Mucosa of stomach (tissue), 1 donor: ENCODE results near the gene CHRM4.

ENCODE experiments used
- H3K27me3 ChIP-seq: one replicate; pipeline ENCODE4 v1.7.0; 2013; ENCODE audit warnings: mild to moderate bottlenecking, low read length; ENCODE audit not compliant: control insufficient read depth, insufficient read depth
- H3K36me3 ChIP-seq: one replicate; pipeline ENCODE4 v1.7.0; 2013; ENCODE audit warnings: low read length; ENCODE audit not compliant: control insufficient read depth, insufficient read depth
- H3K4me1 ChIP-seq: one replicate; pipeline ENCODE4 v1.7.0; 2013; ENCODE audit warnings: mild to moderate bottlenecking, low read length; ENCODE audit not compliant: control insufficient read depth, insufficient read depth
- H3K4me3 ChIP-seq: one replicate; pipeline ENCODE4 v1.7.0; 2013; ENCODE audit warnings: low read length
- H3K9ac ChIP-seq: one replicate; pipeline ENCODE4 v1.7.0; 2013; ENCODE audit warnings: mild to moderate bottlenecking, low read length, moderate library complexity
- H3K9me3 ChIP-seq: one replicate; pipeline ENCODE4 v1.7.0; 2013; ENCODE audit warnings: mild to moderate bottlenecking, low read length, moderate library complexity; ENCODE audit not compliant: control insufficient read depth
- donor health status: Pancreatic carcinoma.

Gene CHRM4

GRCh38 chr11:46369458-46370152 lies 22.0 kb downstream of the CHRM4 start:
- no peaks in the 10 kb centered on the region for H3K27me3 ChIP-seq
- H3K9ac ChIP-seq, result no peak overlapping the region
- peaks cover 6% of the 10 kb centered on the region for H3K36me3 ChIP-seq
- H3K4me3 ChIP-seq, result no peak overlapping the region
- peaks cover 10% of the 10 kb centered on the region for H3K4me1 ChIP-seq
- H3K9me3 ChIP-seq, result no peaks in the 10 kb centered on the region

GRCh38 chr11:46367916-46368267 lies 23.7 kb downstream of the CHRM4 start:
- Histone ChIP-seq H3K27me3 (no peaks in the 10 kb centered on the region), H3K36me3 (peaks cover 6% of the 10 kb centered on the region), H3K4me1 (peaks cover 20% of the 10 kb centered on the region), H3K9ac (no peak overlapping the region), H3K9me3 (no peaks in the 10 kb centered on the region), H3K4me3 (no peak overlapping the region)

- no peak overlapping the region for H3K4me3 ChIP-seq
- H3K9me3 ChIP-seq, result no peaks in the 10 kb centered on the region
- H3K27me3 ChIP-seq, result no peaks in the 10 kb centered on the region
- peaks cover 6% of the 10 kb centered on the region for H3K36me3 ChIP-seq
- H3K9ac ChIP-seq, result no peak overlapping the region
- peaks cover 25% of the 10 kb centered on the region for H3K4me1 ChIP-seq
These were observed 24.2 kb downstream of the CHRM4 start for GRCh38 chr11:46367244-46367915.

GRCh38 chr11:46366661-46367161 lies 24.9 kb downstream of the CHRM4 start:
- Histone ChIP-seq H3K9me3 (no peaks in the 10 kb centered on the region), H3K27me3 (no peaks in the 10 kb centered on the region), H3K9ac (no peak overlapping the region), H3K36me3 (peaks cover 6% of the 10 kb centered on the region), H3K4me3 (no peak overlapping the region), H3K4me1 (peaks cover 29% of the 10 kb centered on the region)

GRCh38 chr11:46366260-46366659 lies 25.3 kb downstream of the CHRM4 start:
- Histone ChIP-seq H3K36me3 (peaks cover 6% of the 10 kb centered on the region), H3K9ac (no peak overlapping the region), H3K4me1 (peaks cover 33% of the 10 kb centered on the region), H3K4me3 (no peak overlapping the region), H3K9me3 (no peaks in the 10 kb centered on the region), H3K27me3 (no peaks in the 10 kb centered on the region)

GRCh38 chr11:46364791-46365190 lies 26.8 kb downstream of the CHRM4 start:
- peaks cover 41% of the 10 kb centered on the region for H3K4me1 ChIP-seq

GRCh38 chr11:46364056-46364455 lies 27.5 kb downstream of the CHRM4 start:
- no peak overlapping the region for H3K9ac ChIP-seq

More at GRCh38 chr11:46364791-46365190, 26.8 kb downstream of the CHRM4 start:
- no peak overlapping the region for H3K9ac ChIP-seq
- peaks cover 6% of the 10 kb centered on the region for H3K36me3 ChIP-seq
- H3K27me3 ChIP-seq, result no peaks in the 10 kb centered on the region
- no peak overlapping the region for H3K4me3 ChIP-seq
- H3K9me3 ChIP-seq, result no peaks in the 10 kb centered on the region

GRCh38 chr11:46363455-46364005 lies 28.0 kb downstream of the CHRM4 start:
- peaks cover 2% of the 10 kb centered on the region for H3K36me3 ChIP-seq
- H3K9ac ChIP-seq, result peak overlapping the region; percentile 41

More at GRCh38 chr11:46364056-46364455, 27.5 kb downstream of the CHRM4 start:
- Histone ChIP-seq H3K9me3 (no peaks in the 10 kb centered on the region), H3K4me1 (peaks cover 41% of the 10 kb centered on the region), H3K27me3 (no peaks in the 10 kb centered on the region), H3K4me3 (no peak overlapping the region), H3K36me3 (peaks cover 6% of the 10 kb centered on the region)

GRCh38 chr11:46363031-46363407 lies 28.6 kb downstream of the CHRM4 start:
- no peaks in the 10 kb centered on the region for H3K9me3 ChIP-seq
- no peaks in the 10 kb centered on the region for H3K27me3 ChIP-seq
- no peaks in the 10 kb centered on the region for H3K36me3 ChIP-seq
- peak overlapping the region; percentile 41 for H3K9ac ChIP-seq
- H3K4me1 ChIP-seq, result peaks cover 42% of the 10 kb centered on the region
- no peak overlapping the region for H3K4me3 ChIP-seq

More at GRCh38 chr11:46363455-46364005, 28.0 kb downstream of the CHRM4 start:
- H3K9me3 ChIP-seq, result no peaks in the 10 kb centered on the region
- no peak overlapping the region for H3K4me3 ChIP-seq
- peaks cover 41% of the 10 kb centered on the region for H3K4me1 ChIP-seq
- no peaks in the 10 kb centered on the region for H3K27me3 ChIP-seq

GRCh38 chr11:46362156-46363030 lies 29.2 kb downstream of the CHRM4 start:
- Histone ChIP-seq H3K9me3 (no peaks in the 10 kb centered on the region), H3K4me3 (no peak overlapping the region), H3K9ac (peak overlapping the region; percentile 61), H3K27me3 (no peaks in the 10 kb centered on the region), H3K36me3 (no peaks in the 10 kb centered on the region), H3K4me1 (peaks cover 44% of the 10 kb centered on the region)

GRCh38 chr11:46361283-46362155 lies 30.1 kb downstream of the CHRM4 start:
- H3K36me3 ChIP-seq, result no peaks in the 10 kb centered on the region
- no peak overlapping the region for H3K4me3 ChIP-seq
- peaks cover 49% of the 10 kb centered on the region for H3K4me1 ChIP-seq
- H3K9ac ChIP-seq, result peak overlapping the region; percentile 61
- H3K27me3 ChIP-seq, result no peaks in the 10 kb centered on the region
- H3K9me3 ChIP-seq, result no peaks in the 10 kb centered on the region
